Cardiac muscle cell (in vitro differentiated cells and primary cell): ENCODE measurements around the gene MBOAT1. TPM values are rescaled to one million over a fixed set of nuclear protein-coding genes. Genes with fewer than 3 reads are reported as not detected.

Experiments used
- DNase-seq, 2 donors: peaks; one replicate each; pipeline versions ENCODE4 v3.0.0 to v3.0.0-alpha.2; 2010 to 2017; ENCODE audit warnings: low read depth in 1 of 2, low spot score in 1 of 2
- H3K27ac ChIP-seq: fragments of 200-600 bp; sonication (generic); 2 replicates; pipeline ENCODE4 v1.5.1; 2016
- H3K27me3 ChIP-seq: fragments of 200-600 bp; sonication (generic); 2 replicates; pipeline ENCODE4 v1.6.0; 2016; ENCODE audit warnings: control low read depth
- H3K36me3 ChIP-seq: fragments of 200-600 bp; sonication (generic); 2 replicates; pipeline ENCODE4 v1.5.1; 2016; ENCODE audit warnings: control low read depth
- H3K4me1 ChIP-seq: fragments of 200-600 bp; sonication (generic); 2 replicates; pipeline ENCODE4 v1.8.1; 2017; ENCODE audit warnings: low read depth, mild to moderate bottlenecking, mixed run types
- H3K4me3 ChIP-seq: fragments of 200-600 bp; sonication (generic); 2 replicates; pipeline ENCODE4 v1.5.1; 2016; ENCODE audit warnings: mild to moderate bottlenecking
- H3K9me3 ChIP-seq: fragments of 200-600 bp; sonication (generic); 2 replicates; pipeline ENCODE4 v1.5.1; 2017; ENCODE audit warnings: low read depth, mild to moderate bottlenecking, control low read depth
- CTCF ChIP-seq: IDR thresholded peaks from 2 replicates; pipeline ENCODE4 v1.5.1; 2012; ENCODE audit warnings: low read depth, mild to moderate bottlenecking, low read length
- polyA plus RNA-seq: library from polyadenylated mRNA; unstranded; fragments of >200 nt; fragmentation: Nextera tagmentation; extraction: Ambion mirVana; gene quantifications from 2 replicates; pipeline ENCODE4 v1.2.1, GENCODE V29; 2016
- total RNA-seq: library from RNA; depleted of rRNA; stranded (reverse); fragments of >200 nt; gene quantifications from 2 replicates; pipeline ENCODE4 v1.2.3, GENCODE V29; 2016

MBOAT1 gene
- total and polyA plus RNA-seq, 2 experiments from 2014 or later = 7.5 to 15.5 TPM

- H3K27me3 ChIP-seq = no peaks in the 10 kb centered on the region
- no peak for TF ChIP-seq CTCF
- DNase-seq = no peak
- H3K27ac ChIP-seq = no peak overlapping the region
- no peaks in the 10 kb centered on the region for H3K4me1 ChIP-seq
- H3K4me3 ChIP-seq = no peak overlapping the region
- H3K36me3 ChIP-seq = no peaks in the 10 kb centered on the region
- H3K9me3 ChIP-seq = no peaks in the 10 kb centered on the region
Observed at GRCh38 chr6:20159781-20160540, 52.3 kb downstream of the MBOAT1 start.

- H3K27ac ChIP-seq = no peak overlapping the region
- H3K4me1 ChIP-seq = no peaks in the 10 kb centered on the region
- H3K36me3 ChIP-seq = no peaks in the 10 kb centered on the region
- H3K27me3 ChIP-seq = no peaks in the 10 kb centered on the region
- no peak for DNase-seq
- no peaks in the 10 kb centered on the region for H3K9me3 ChIP-seq
- TF ChIP-seq CTCF = no peak
- H3K4me3 ChIP-seq = no peak overlapping the region
Observed at GRCh38 chr6:20159098-20159497, 53.2 kb downstream of the MBOAT1 start.

GRCh38 chr6:20158676-20159075, 53.6 kb downstream of the MBOAT1 start:
- TF ChIP-seq CTCF = no peak
- Histone ChIP-seq H3K27me3 (no peaks in the 10 kb centered on the region), H3K36me3 (no peaks in the 10 kb centered on the region), H3K4me3 (no peak overlapping the region), H3K27ac (no peak overlapping the region), H3K4me1 (no peaks in the 10 kb centered on the region), H3K9me3 (no peaks in the 10 kb centered on the region)
- no peak for DNase-seq

GRCh38 chr6:20156824-20157223, 55.4 kb downstream of the MBOAT1 start:
- no peaks in the 10 kb centered on the region for H3K4me1 ChIP-seq
- peaks cover under 1% of the 10 kb centered on the region for H3K36me3 ChIP-seq
- no peaks in the 10 kb centered on the region for H3K9me3 ChIP-seq
- H3K27ac ChIP-seq = no peak overlapping the region
- H3K4me3 ChIP-seq = no peak overlapping the region
- DNase-seq = no peak
- no peak for TF ChIP-seq CTCF
- H3K27me3 ChIP-seq = no peaks in the 10 kb centered on the region

- Histone ChIP-seq H3K4me1 (no peaks in the 10 kb centered on the region), H3K36me3 (peaks cover 5% of the 10 kb centered on the region), H3K27me3 (no peaks in the 10 kb centered on the region), H3K4me3 (no peak overlapping the region), H3K9me3 (no peaks in the 10 kb centered on the region), H3K27ac (no peak overlapping the region)
- no peak for DNase-seq
- TF ChIP-seq CTCF = no peak
Observed at GRCh38 chr6:20154753-20155152, 57.5 kb downstream of the MBOAT1 start.
